Right forelimb (tissue), 1 donor: ENCODE results near the gene NTM.

Experiments used
- DNase-seq: peaks from one replicate; pipeline ENCODE4 v3.0.0-alpha.2; 2018

Gene NTM

DNA sequence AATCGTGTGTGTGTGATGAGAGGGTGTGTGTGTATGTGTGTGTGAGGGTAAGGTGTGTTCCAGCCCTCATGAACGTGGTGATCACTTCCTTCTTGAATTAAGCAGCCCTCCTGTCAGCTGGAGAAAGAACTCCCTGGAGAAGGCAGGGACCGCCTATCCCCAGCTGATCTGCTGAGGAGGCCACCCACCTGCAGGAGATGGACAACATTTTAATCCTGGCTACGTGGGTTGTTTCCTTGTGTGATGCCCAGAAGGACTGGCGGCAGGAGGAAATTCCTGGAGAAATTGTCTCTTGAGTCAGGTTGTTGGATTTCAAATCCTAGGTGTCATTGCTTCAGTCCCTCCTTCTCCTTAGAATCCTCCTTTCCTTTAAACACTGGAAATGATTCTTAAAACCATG is 878.8 kb downstream of the NTM start:
- no peak for DNase-seq

DNA sequence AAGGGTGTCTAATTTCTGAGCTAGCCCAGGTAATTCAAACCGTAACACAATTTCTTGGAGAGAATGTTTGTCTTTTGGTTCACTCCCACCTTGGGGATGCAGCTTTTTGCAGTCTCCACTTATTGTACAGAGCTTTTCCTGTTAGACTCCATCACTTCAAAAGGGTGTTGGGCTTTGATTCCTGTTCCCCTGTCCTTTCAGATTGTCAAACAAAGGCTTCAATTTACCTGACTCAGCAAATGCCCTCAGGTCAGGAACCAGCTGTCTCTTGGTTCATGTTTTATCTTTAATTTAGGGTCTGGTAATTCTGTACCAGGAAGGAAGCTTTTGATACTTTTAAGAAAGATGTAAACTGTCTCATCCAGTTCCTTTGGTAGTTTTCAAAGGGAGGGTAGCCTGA is 880.6 kb downstream of the NTM start:
- no peak for DNase-seq

DNA sequence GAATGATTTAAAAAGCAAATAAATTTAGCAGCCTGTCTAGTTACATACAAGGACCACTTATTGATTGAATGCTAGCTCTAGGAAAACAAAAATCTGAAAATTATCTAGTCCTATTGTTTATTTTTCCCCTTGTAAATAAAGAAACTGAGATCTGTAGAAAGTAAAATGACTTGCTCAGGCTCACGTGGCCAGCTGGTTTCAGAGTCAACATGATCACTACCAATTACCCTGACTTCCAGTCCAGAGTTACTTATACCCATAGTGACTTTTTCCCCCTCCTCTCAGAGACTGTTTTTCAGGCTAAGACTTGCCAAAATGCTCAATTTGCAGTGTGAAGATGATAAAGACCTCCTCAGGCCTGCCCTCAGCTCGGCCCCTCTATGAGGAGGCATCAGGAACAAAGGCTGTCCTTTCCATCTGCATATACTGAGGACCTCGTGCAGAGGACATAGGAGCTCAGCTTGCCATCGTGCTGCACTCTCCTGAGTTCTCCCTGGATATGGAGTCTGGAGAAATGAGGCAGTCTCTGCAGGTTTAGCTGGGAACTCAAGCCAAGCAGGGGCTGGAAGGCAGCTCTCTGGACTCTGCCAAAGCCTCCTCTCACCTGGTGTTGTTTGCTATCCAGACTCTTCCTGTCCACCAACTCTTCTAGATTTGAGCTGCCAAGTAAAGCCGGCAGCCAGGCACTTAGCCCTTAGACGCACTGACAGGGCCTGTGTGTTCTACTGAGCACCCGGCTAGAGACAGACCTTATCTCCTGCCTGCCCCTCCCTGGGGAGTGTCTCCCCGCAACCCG is 883.3 kb downstream of the NTM start:
- DNase-seq, result no peak

DNA sequence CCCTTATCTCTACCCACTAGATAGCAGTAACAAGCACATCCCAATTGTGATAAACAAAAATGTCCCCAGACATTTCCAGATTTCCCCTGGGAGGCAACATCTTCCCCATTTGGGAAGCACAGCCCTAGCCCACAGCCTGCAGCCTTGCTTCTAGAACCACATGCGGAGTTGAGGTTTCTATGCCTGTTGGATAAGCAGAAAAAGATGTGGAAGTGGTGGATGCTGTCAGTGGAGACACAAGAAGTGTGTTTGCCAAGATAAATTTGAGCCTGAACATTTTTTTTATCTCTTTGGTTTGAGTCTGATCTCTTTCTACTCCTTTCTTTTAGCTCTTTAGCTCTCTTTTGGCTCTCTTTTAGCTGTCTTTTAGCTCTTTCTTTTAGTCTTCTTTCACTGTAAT is 884.5 kb downstream of the NTM start:
- DNase-seq, result no peak

DNA sequence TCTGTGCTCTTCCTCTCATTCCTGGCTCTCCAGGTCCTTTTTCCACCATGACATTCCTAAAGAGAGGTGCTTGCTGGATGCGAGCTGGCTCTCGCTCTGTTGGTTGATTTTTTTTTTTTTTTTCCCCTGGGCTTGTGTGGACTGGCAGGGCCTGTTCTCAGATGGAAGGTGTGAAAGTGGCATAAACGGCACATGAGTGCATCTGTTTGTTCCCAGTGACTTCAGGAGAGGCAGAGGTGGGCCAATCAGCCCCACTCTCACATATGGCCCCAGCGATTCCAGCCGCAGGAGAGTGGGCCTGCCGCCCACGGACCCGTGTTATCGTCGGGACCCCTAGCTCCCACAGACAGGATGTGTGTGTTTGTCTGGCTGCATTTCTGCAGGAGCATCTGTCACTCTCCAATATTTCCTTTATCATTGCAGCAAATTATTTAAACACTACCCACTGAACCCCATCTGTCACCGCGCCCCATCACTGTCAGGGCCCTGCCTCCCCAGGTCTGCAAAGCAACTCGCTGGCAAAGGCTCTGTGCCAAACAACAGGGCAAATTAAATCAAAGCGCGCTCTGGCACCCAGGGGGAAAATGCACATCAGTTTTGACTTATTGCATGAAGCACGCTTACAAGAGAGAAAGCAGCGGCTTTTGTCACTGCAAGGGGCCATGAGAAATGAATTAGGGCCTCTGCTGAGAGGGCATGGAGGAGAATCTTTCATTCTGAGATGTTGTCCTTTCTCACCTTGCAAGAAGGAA is 886.3 kb downstream of the NTM start:
- no peak for DNase-seq

DNA sequence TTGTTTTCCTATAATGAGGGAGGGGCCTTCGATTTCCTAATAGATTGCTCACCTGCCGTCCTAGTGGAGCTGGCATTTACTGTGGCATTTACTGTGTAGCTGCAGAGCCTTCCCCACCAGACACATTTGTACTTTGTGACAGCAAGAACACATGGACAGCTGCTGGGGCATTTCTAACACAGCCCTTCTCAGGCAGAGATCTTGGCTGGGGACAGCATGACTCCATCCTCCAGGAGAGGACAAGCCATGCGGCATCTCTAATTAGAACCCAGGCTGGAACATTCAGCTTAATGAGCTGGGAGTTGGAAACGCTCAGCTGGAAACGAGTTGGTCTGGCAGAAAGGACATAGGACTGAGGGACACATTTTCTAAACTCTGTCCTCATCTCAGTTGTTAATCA is 887.5 kb downstream of the NTM start:
- DNase-seq, result no peak

DNA sequence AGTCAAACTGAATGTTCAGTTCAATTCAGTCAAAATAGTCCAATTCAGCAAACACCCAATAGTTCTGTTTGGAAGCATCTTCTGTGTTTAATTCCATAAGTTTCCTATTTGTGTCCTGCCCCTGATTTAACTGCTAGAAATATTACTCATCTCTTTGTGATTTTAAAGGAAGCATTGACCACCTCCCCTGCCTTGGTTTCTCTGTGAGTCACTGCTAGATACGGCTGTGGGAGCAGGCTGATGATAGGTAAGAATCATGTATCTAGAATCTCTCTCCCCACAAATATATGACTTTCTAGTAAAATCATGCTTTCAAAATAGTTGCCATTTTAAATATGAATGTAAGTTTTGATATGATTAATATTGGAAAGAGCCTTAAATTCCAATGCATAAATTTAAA is 888.5 kb downstream of the NTM start:
- DNase-seq, result no peak

DNA sequence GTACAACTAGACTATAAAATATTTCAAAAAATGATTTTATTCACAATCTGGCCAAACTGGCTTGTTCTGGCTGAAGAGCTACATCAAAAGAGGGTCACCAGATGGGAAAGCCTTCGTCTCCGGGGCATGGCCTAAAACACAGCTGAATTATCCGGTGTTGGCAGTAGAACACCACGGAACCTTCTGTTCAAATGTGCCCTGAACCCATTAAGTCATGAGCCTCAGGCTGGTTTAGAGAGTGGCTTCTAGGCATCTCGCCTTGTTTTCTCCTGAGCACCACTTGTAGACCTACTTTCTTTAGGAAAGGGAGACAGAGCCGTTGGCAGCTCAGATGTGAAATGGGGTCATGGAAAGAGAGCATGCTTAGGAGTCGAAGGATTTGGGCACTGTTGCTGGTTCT is 890.2 kb downstream of the NTM start:
- no peak for DNase-seq

DNA sequence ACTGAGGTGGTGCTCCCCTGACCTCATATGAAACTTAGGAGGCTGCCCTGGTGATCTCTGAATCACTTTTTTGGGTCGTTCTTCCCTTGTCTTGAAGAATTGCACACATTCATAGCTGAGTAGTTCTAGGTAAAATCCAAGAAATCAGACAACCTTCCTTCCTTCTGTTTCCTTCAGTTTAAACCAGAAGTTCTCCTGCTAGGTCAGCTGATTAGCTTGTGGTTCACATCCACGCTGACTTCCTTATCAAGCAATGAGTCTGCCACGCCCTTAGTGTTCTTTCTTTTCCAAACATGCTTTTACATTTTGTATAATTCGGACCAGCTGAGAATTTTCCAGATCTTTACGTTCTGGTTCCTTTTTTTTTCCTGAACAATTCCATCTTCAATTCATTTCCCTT is 892.8 kb downstream of the NTM start:
- DNase-seq, result no peak

DNA sequence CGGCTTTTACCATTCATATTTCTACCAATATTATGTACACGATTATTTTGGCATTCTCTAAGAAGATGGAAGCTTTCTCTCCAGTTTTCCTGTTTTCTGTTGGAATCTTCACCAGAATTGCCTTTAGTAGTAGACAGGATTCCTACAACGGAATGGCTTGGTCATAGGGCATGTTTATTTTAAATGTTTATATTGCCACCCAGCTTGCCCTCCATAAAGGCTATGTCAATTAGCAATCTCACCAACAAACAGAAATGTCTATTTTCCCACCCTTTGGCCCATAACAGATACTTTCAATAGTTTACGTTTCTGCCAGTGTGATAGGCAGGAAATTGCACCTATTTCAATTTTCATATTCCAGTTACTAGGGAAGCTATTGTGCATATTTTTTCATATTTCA is 893.5 kb downstream of the NTM start:
- no peak for DNase-seq

DNA sequence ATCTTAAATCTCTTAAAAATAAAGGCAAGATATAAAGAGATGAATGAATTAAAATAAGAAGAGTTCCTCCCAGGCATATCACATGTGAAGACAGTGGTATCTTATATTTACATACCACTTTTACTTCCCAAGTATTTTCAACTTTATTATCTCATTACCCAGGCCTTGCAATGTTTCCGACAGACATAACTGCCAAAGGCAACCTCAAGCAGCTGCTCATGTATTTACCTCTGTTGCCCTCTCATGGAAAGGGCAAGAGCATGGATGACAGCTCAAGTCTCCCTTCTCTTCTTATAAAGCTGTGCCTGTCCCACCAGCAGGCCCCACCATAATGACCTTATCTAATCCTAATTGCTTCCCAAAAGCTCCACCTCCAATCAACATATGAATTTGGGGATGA is 894.2 kb downstream of the NTM start:
- DNase-seq, result no peak

DNA sequence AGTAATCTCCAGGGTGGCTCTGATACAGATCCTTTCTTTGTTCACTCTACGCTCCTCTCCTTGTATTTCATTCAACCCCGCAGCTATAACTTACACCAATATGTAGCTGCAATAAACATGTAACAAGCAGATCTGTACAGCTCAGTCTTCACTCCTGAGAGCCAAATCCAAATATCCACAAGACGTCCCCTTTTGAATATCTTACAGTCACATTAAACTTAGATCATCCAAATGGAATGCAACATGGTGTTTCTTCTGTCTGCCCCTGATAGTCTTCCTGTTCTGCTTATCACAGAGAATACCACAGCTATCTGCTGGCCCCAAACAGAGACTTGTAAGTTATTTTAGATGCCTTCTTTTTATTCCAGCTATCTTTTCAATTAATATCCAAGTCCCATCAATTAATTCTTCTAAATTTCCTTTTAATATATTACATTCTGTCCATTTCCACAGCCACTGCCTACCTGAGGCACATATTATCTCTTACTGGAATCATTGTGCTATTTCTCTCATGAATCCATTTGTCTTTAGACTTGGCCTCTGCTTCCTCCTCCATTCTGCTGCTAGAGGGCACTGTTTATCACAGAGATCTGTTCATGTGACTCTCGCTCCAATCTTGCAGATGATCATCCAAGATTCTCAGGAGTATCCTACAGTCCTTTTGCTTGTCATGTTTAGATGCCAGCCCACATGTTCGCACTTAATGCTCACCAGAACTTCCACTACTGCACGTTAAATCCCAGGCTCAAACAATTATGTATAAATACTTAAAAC is 908.6 kb downstream of the NTM start:
- DNase-seq, result no peak

DNA sequence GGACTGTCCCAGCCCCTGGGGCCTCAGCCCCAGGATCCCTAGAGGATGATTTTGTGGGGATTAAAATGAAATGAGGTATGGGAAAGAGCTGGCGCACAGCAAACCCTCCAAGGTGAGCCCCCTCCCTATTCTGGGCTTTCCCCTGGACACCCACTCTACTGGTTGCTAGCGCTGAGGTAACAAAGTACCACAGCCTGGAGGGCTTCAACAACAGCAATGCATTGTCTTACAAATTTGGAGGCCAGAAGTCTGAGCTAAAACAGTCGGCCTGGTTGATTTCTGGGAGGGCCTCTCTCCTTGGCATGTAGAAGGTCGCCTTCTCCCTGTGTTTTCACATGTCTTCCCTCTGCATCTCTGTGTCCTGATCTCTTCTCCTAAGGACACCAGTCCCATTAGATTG is 913.6 kb downstream of the NTM start:
- DNase-seq, result no peak

DNA sequence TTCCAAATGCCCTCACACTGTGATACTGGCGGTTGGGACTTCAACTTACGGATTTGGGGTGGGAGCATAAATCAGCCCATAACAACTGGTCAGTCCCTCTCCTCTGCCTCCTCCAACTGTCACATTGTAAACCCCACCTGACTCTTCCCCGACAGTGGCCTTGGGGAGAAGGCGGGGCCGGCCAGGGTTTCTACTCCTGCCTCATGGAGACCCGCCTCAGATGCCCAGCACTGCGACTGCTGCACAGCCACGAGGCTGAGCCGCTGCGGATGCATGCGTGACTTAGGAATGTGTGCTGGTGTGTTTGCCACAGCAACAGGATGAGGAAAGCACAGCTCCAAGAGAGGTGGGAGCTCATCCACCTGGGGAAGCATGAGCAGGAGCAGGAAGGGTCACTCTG is 914.2 kb downstream of the NTM start:
- no peak for DNase-seq

DNA sequence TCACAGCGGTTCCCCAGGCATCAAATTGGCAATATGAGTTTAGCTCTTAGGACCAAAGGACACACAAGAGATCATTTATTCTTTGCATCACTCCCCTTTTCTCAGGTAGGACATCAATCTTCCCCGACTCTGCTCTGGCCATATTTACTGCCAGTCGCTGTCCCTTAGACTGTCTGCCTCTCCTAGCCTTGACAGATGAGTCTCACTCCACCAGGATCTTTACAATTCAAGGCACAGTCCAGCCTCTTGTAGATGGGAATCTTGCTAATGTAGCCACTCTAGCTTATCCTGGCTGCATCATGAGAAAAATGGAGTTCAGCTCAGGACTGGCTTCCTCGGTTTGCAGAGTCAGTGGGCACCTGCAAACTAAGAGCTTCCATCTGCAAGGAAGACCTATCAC is 915.2 kb downstream of the NTM start:
- DNase-seq, result no peak

DNA sequence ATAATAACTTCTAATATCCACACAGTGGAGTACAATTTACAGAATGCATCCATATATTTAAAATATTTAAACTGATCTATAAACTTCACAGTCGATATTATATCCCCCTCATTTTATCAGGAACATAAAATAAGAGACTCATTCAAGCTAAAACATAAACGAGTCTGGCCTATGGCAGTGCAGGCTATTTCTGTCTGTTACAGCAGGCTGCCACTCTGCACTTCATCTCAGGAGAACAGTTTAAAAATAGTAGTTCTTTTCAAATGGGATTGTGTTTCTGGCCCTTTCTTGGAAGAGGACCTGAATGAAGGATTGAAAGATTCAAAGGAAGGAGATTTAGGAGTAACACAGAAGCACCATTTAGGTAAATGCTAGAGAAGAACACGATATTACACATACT is 915.7 kb downstream of the NTM start:
- no peak for DNase-seq

DNA sequence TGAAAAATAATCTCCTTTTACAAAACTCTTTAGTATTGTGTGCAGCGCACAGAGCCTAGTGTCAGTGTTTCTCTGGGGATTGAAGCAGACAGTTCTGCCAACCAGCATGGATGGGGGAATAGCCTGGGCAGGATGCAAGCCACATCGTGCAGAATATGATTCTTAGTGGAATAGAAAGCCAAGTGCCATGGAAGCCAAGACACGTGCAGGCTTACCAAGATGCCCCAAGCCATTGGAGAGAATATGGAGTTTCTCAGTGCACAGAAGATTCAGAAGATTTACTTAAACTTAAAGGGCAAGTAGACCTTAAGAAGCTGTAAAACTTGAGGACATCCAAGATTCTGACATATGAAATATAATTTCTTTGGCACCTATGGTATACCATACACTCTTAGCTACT is 917.6 kb downstream of the NTM start:
- DNase-seq, result no peak

DNA sequence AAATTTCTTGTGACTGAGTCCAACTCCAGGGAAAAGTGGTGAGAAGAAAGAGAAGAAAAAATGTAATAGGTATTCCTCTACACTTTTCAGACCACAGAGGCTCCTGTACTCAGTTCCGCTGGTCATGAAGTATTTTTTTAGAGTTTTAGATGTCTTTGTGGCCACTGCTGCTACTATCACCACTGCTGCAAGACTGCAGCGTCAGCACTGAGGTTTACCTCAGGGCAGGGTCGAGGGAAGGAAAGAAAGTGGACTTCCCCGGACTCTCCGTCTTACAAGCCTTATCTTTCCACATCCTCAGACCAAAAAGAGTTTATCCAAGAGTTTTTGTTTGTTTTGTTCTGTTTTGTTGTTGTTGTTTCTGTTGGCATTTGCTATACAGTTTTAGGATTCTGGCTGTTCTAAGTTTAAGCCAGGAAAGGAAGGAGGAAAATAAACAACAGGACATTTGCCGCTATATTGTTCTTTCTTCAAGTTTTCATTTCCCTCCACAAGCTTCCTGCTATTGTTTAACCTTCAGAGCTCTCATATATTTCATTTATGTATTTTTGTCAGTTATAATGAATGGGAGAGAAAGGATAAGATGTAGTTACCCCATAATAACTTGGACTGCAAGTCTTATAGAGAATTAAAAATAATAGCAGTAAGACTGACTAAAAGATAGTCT is 919.3 kb downstream of the NTM start:
- no peak for DNase-seq

DNA sequence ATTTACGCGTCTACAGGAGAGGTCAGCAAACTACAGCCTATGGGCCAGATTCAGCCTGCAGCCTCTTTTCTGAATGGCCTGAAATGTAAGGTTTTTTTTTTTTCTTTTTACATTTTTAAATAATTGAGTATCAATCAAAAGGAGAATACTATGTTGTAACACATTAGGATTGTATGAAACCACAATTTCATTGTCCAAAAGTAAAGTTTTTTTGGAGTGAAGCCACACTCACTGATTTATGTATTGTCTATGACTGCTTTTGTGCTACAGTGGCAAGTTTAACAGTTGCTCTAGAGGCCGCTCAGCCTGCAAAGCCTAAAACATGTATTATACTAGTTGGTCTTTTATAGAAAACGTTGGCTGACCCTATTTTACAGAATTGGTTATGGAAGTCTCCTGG is 923.2 kb downstream of the NTM start:
- DNase-seq, result no peak

DNA sequence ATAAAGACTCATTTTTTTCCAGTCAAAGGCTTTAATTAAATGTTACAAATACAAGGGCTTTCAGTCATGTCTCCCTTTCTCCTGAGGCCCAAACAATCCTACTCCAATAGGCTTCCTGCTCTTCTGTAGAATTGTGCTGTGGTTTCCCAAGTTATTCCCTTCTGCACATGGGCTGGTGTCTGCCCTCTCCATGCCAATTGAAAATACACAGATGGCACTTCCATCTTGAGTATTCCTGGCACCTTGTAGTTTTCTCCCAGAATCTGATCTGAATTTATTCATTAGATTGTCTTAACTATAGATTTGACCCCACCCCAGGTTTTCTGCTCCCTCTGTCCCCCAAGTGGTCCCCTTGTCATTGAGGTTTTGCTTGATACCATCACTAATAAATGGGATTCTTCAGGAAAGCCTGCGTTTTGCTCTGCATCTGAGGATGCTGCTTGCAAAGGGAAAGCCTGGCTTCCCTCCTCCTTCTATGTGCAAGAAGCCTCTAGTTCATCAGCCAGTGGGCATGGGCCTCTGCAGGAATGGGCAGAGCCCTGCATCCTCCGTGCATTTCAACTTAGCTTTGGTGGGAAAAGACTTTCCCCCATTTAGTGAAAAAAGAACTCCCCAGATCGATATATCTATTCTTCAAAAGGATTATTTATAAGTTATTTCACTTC is 926.7 kb downstream of the NTM start:
- DNase-seq, result no peak

DNA sequence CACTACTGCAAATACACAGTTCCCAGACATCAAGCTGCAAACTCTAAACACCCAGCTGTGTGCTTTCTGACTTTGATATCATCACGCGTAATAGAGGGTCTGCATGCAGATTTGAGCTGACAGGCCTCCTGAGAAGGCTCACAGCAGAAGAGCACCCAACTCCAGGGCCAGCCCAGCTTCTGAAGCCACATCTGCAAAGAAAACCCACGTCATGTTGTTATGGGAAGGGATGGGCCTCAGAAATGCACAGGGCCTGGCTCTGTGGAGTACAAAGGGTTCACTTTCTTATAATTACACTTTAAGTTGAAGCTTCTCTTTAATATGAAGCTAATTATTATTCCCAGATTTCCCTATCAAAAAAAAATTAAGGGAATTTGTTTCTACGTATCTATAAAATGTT is 927.9 kb downstream of the NTM start:
- DNase-seq, result no peak

DNA sequence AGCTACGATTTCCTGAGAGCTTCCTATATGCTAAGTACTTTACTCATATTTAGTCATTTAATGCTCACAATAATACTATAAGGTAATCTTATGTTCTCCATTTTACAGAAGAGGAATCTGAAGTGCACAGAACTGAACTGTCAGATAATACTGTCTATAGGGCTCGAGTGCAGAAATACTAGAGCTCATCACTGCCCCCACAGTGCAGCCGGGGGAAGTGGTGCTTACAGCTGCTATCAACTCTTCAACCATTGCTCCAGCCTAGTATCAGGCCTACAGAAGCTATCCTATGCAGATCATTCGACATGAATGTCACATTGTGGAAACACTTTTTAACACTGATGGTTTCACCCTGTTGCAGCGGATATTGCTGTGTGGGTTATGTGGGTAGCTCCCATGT is 929.9 kb downstream of the NTM start:
- DNase-seq, result no peak

DNA sequence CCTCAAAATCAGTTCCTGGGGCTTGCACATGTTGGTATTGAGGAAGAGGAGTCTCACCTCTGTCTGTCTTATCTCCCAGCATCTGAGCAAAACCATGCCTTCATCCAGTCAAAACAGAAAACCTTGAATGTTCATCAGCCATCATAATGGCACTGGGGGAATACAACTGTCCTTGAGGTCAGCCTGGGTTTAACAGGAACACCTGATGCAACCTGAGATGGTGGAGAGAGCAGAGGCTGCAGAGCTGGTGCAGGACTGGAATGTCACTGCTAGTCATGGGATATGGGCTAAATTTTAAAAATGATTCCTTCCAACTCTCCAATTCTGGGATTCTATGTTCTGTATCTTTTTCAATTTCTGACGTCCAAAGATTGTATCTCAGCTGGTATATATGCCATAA is 931.0 kb downstream of the NTM start:
- no peak for DNase-seq
